Stimulated activated naive CD8-positive, alpha-beta T cell treated with anti-CD3 and anti-CD28 coated beads, Interleukin-15, Interleukin-2, amounts not matched to agents 100 ng/mL and 50 ng/mL, for 24 hours (primary cell): ENCODE data around the gene FBXO15.
A peak's percentile ranks its signal among the peaks of the same experiment; 100 is the strongest.

Experiments used
- H3K27ac Mint-ChIP-seq: one replicate; pipeline ENCODE4 v1.8.0; 2021; ENCODE audit warnings: mild to moderate bottlenecking, mixed read lengths
- H3K27me3 Mint-ChIP-seq: one replicate; pipeline ENCODE4 v1.8.0; 2021; ENCODE audit warnings: mixed read lengths
- H3K36me3 Mint-ChIP-seq: one replicate; pipeline ENCODE4 v1.8.0; 2021; ENCODE audit warnings: low read depth, mixed read lengths
- H3K4me1 Mint-ChIP-seq: one replicate; pipeline ENCODE4 v1.8.0; 2021; ENCODE audit warnings: low read depth, mixed read lengths
- H3K4me3 Mint-ChIP-seq: one replicate; pipeline ENCODE4 v1.8.0; 2021; ENCODE audit warnings: mild to moderate bottlenecking, mixed read lengths
- H3K9me3 Mint-ChIP-seq: one replicate; pipeline ENCODE4 v1.8.0; 2021; ENCODE audit warnings: mixed read lengths

Gene FBXO15

GRCh38 chr18:74113711-74114110, 33.9 kb downstream of the FBXO15 start:
- peaks cover 6% of the 10 kb centered on the region for H3K4me1 Mint-ChIP-seq
- peaks cover 13% of the 10 kb centered on the region for H3K9me3 Mint-ChIP-seq
- no peak overlapping the region for H3K4me3 Mint-ChIP-seq
- no peaks in the 10 kb centered on the region for H3K27me3 Mint-ChIP-seq
- H3K36me3 Mint-ChIP-seq: peaks cover 5% of the 10 kb centered on the region
- H3K27ac Mint-ChIP-seq: no peak overlapping the region

GRCh38 chr18:74110976-74111375, 36.7 kb downstream of the FBXO15 start:
- H3K27me3 Mint-ChIP-seq: no peaks in the 10 kb centered on the region
- peaks cover 10% of the 10 kb centered on the region for H3K36me3 Mint-ChIP-seq
- H3K9me3 Mint-ChIP-seq: peaks cover 19% of the 10 kb centered on the region
- H3K27ac Mint-ChIP-seq: no peak overlapping the region
- peaks cover 16% of the 10 kb centered on the region for H3K4me1 Mint-ChIP-seq
- H3K4me3 Mint-ChIP-seq: no peak overlapping the region

- Mint-ChIP-seq H3K9me3 (peaks cover 19% of the 10 kb centered on the region), H3K4me1 (peaks cover 16% of the 10 kb centered on the region), H3K36me3 (peaks cover 10% of the 10 kb centered on the region), H3K27ac (no peak overlapping the region), H3K4me3 (no peak overlapping the region), H3K27me3 (no peaks in the 10 kb centered on the region)
These were observed 37.5 kb downstream of the FBXO15 start for GRCh38 chr18:74110149-74110548.

GRCh38 chr18:74108460-74108859, 39.2 kb downstream of the FBXO15 start:
- Mint-ChIP-seq H3K4me1 (peaks cover 13% of the 10 kb centered on the region), H3K9me3 (peaks cover 19% of the 10 kb centered on the region), H3K4me3 (no peak overlapping the region), H3K27me3 (no peaks in the 10 kb centered on the region), H3K27ac (no peak overlapping the region), H3K36me3 (peaks cover 10% of the 10 kb centered on the region)

DNA sequence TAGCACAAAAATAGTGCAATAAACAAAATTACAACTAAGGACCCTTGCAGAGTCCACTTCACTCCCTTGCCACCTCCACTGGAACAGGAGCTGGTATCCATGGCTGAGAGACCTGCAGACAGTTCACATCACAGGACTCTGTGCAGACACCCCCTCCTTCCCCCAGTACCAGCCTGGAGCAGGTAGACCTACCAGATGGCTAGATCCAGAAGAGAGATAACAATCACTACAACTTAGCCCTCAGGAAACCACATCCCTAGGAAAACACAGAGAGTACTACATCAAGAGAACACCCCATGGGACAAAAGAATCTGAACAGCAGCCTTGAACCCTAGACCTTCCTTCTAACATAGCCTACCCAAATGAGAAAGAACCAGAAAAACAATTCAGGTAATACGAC, 49.8 kb downstream of the FBXO15 start:
- H3K4me3 Mint-ChIP-seq: no peak overlapping the region
- no peak overlapping the region for H3K27ac Mint-ChIP-seq
- peaks cover 8% of the 10 kb centered on the region for H3K36me3 Mint-ChIP-seq
- H3K4me1 Mint-ChIP-seq: peaks cover 15% of the 10 kb centered on the region
- H3K27me3 Mint-ChIP-seq: no peaks in the 10 kb centered on the region
- H3K9me3 Mint-ChIP-seq: peaks cover 17% of the 10 kb centered on the region

DNA sequence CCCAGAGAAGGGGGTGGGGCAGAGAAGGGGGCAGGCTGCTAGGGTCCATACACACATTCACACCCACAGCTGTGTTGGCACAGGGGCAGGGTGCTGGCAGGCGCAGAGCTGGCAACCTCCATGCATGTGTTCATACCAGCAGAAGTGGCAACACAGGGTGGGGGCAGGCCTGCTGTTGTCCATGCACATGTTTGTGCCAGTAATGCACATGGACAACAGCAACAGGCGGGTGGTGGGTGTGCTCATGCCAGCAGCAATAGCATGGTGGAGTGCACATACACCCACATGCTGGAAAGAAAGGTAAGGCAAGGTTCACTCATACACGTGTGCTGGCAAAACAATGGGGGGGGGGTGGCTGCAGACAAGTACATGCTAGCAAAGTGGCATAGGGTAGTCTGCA, 54.7 kb downstream of the FBXO15 start:
- Mint-ChIP-seq H3K36me3 (no peaks in the 10 kb centered on the region), H3K9me3 (peaks cover 15% of the 10 kb centered on the region), H3K4me3 (no peak overlapping the region), H3K27me3 (peaks cover 14% of the 10 kb centered on the region), H3K27ac (no peak overlapping the region), H3K4me1 (peaks cover 13% of the 10 kb centered on the region)

DNA sequence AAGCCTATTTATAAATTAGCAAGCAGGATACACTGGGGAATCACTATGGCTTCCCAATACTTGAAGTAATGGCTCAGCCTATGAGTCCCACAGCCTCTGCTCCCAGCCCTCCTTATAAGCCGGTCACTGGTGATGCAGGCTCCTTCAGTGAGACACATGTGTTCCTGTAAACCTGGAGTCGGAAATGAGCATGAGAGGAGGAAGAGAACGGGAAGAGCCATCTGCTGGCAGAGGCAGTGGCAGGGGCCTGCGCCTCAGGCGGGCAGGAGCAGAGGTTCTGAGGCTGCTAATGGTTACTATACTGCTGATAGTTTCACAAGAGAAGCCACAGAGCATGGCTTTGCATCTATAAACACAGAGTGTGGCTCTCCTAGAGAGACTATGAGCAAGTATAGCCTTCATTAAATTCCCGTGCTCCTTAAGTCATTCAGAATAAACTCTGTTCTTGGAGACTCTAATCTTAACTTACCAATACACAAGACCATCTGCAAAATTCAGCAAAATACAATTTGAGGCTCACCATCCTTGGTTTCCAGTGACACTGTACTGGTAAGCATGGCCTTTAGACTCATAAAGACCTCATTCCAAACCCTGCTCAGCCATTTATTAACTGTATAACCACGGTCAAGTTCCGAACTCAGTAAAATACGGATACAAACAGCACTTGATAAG, 63.3 kb downstream of the FBXO15 start:
- Mint-ChIP-seq H3K36me3 (no peaks in the 10 kb centered on the region), H3K27ac (peak overlapping the region; percentile 59), H3K4me3 (no peak overlapping the region), H3K4me1 (peaks cover 24% of the 10 kb centered on the region), H3K9me3 (no peaks in the 10 kb centered on the region), H3K27me3 (no peaks in the 10 kb centered on the region)

DNA sequence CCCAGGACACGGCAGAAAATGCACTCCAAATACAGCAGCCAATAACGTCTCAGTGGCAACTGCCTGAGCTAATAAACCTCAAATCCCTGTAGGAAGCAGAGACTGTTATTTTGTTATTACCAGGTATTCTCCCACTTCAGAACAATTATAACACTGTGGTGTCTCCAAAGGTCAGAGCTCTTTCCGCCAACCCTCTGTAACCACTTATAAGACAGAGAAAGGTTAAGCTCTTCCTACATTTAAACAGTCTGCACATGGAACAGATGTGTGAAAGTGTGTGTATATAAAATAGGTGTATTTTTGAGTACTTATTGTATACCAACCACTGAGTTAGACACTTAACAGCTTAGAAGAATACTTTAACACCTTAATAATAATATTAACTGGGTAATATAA, 64.1 kb downstream of the FBXO15 start:
- Mint-ChIP-seq H3K4me1 (peaks cover 24% of the 10 kb centered on the region), H3K9me3 (no peaks in the 10 kb centered on the region), H3K27me3 (no peaks in the 10 kb centered on the region), H3K36me3 (no peaks in the 10 kb centered on the region), H3K27ac (peak overlapping the region; percentile 95), H3K4me3 (no peak overlapping the region)

DNA sequence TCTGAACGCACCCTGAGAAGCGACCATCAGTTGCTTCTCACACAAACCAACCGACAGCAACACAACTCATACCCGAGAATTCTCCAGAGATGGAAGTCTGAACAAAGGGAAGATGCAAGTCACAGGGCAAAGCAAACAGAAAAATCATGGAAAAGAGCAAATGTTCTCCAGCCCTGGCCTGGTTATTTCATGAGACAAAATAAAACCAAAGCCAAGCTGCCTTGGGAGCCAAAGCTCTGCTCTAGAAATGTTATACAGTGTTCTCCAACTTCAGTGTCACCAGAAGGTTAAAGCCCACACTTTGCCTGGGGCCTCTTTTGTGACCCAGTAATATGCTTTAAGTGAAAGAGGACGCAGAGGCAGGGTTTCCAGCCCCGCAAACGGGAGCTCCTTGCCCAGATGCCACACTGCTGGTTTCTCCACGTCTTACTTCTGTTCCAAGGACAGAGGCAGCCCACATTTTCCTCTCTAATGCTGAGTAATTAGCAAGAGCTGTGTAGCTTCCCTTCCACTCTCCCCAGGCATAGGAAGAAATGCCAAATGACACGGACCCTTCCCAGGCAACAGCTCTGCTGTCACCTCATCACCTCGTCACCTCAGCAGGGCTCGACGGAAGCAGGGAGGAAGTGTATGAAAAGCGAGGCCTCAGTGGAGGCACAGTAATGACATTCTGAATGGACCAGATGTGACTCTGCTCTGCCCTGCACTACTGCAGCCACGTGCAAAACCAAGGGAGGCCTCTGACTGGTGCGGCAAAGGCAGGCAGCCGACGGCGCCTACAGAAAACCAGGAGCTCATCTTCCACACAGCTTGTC, 64.7 kb downstream of the FBXO15 start:
- Mint-ChIP-seq H3K36me3 (no peaks in the 10 kb centered on the region), H3K4me1 (peaks cover 24% of the 10 kb centered on the region), H3K27ac (peak overlapping the region; percentile 95), H3K27me3 (no peaks in the 10 kb centered on the region), H3K4me3 (peak overlapping the region; percentile 76), H3K9me3 (no peaks in the 10 kb centered on the region)

GRCh38 chr18:74081966-74082741, 65.5 kb downstream of the FBXO15 start:
- Mint-ChIP-seq H3K9me3 (no peaks in the 10 kb centered on the region), H3K4me3 (peak overlapping the region; percentile 76), H3K27ac (peak overlapping the region; percentile 95), H3K27me3 (no peaks in the 10 kb centered on the region), H3K4me1 (peaks cover 24% of the 10 kb centered on the region), H3K36me3 (no peaks in the 10 kb centered on the region)

DNA sequence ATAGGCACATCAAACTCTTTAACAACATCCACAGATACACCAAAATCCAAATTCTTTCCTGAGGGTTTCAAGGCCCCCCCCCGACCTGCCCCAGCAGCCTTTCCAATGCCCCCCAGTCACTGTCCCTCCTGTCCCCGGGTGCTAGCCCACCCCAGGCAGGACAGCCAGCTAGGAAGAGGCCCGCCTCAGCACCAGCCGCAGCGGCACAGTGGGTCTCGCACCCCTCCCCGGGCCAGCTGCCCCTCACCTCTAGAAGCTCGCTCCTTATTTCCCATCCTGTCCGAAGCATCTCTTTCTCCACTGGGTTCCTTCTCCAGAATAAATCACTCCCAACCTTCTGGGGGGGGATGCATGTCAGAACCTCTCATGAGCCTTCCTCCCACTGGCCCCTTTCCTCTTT, 69.4 kb downstream of the FBXO15 start:
- Mint-ChIP-seq H3K4me3 (no peak overlapping the region), H3K27ac (no peak overlapping the region), H3K27me3 (no peaks in the 10 kb centered on the region), H3K36me3 (no peaks in the 10 kb centered on the region), H3K9me3 (no peaks in the 10 kb centered on the region), H3K4me1 (peaks cover 14% of the 10 kb centered on the region)

GRCh38 chr18:74074668-74075564, 72.7 kb downstream of the FBXO15 start:
- Mint-ChIP-seq H3K9me3 (no peaks in the 10 kb centered on the region), H3K36me3 (no peaks in the 10 kb centered on the region), H3K4me1 (no peaks in the 10 kb centered on the region)

DNA sequence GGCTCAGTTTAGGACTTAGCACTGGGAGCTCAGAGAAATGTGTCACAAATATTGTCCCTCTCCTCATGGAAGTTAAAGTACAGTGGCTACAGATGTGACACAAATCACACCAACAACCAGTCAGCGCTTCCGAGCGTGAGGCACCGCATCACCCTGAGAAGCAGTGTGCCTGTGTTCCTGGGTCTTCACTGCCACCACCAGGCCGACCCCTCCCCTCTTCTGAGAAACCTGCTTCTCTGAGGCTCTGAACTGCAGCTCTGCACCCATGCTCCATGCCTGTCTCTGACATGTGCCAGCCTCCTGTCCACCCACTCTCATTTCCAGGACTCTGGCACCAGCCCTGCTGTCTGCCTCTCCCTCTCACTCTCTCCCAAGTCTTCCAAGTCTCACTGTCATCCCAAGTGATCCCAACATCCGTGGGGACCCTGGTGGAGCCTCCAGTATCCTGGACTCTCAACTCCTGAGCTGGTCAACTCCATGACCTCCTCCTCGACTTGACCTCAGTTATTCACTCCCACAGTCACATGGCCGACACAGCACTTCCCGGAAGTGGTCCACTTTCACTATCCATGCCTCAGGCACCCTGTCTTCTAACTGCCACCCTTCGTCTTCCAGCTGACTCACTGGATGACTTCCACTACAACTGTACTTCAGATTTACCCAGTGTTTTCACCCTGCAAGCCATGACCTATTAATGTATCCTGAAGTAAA, 73.5 kb downstream of the FBXO15 start:
- Mint-ChIP-seq H3K4me3 (no peak overlapping the region), H3K27me3 (no peaks in the 10 kb centered on the region), H3K27ac (no peak overlapping the region), H3K9me3 (no peaks in the 10 kb centered on the region), H3K36me3 (no peaks in the 10 kb centered on the region), H3K4me1 (no peaks in the 10 kb centered on the region)

More at GRCh38 chr18:74074668-74075564, 72.7 kb downstream of the FBXO15 start:
- H3K27me3 Mint-ChIP-seq: no peaks in the 10 kb centered on the region
- H3K4me3 Mint-ChIP-seq: no peak overlapping the region
- no peak overlapping the region for H3K27ac Mint-ChIP-seq
